Upper lobe of left lung (tissue), 6 donors: Measurements from ENCODE around the gene COL27A1. TPM values are rescaled to one million over a fixed set of nuclear protein-coding genes. Genes with fewer than 3 reads are reported as not detected.

Experiments used
- ATAC-seq, 2 donors: fragments of 200-7000 bp; cut with Tn5 transposase; one replicate each; pipeline ENCODE4 v1.9.1; 2022; ENCODE audit warnings: mild to moderate bottlenecking in 2 of 2, moderate library complexity in 2 of 2; ENCODE audit not compliant: low FRiP score in 2 of 2
- DNase-seq, 2 donors: peaks; one replicate each; pipeline ENCODE4 v3.0.0-alpha.2; 2019 to 2020
- H3K27ac ChIP-seq, 4 donors: fragments of 200-600 bp; sonication (generic); one replicate each; pipeline ENCODE4 v1.5.1; 2016 to 2019
- H3K27me3 ChIP-seq, 4 donors: fragments of 200-600 bp; sonication (generic); one replicate each; pipeline ENCODE4 v1.5.1; 2017 to 2019
- H3K36me3 ChIP-seq, 4 donors: fragments of 200-600 bp; sonication (generic); one replicate each; pipeline ENCODE4 v1.5.1; 2016 to 2019
- H3K4me1 ChIP-seq, 4 donors: fragments of 200-600 bp; sonication (generic); one replicate each; pipeline ENCODE4 v1.5.1; 2018 to 2019
- H3K4me3 ChIP-seq, 4 donors: fragments of 200-600 bp; sonication (generic); one replicate each; pipeline ENCODE4 v1.5.1; 2017 to 2019; ENCODE audit warnings: mild to moderate bottlenecking in 2 of 4, moderate library complexity in 1 of 4
- H3K9me3 ChIP-seq, 4 donors: fragments of 200-600 bp; sonication (generic); one replicate each; pipeline ENCODE4 v1.5.1; 2018 to 2019
- EP300 ChIP-seq, 4 donors: sonication (generic); formaldehyde crosslinking; IDR thresholded peaks; one replicate each; pipeline ENCODE4 v1.5.1; 2017; ENCODE audit warnings: antibody characterized with exemption in 4 of 4, control low read depth in 2 of 4
- POLR2A ChIP-seq, 4 donors: fragments of 450-650 bp; IDR thresholded peaks; one replicate each; pipeline ENCODE4 v1.5.1; 2016 to 2017; ENCODE audit warnings: antibody characterized with exemption in 4 of 4, mild to moderate bottlenecking in 2 of 4
- POLR2AphosphoS5 ChIP-seq, 2 donors: sonication (generic); formaldehyde crosslinking; IDR thresholded peaks; one replicate each; pipeline ENCODE4 v1.5.1; 2017; ENCODE audit warnings: antibody characterized with exemption in 2 of 2
- WGBS, 2 donors: methylation state at CpG; one replicate each; pipeline ENCODE4 v1.1.5; 2017 to 2018; 5-methylcytosine and 5-hydroxymethylcytosine counted together
- total RNA-seq, 6 donors: library from RNA; depleted of rRNA in 4 of 6; stranded (reverse); fragments of >200 nt in 4 of 6; gene quantifications; one replicate each; pipeline versions ENCODE4 v1.1.0 to v1.2.1, GENCODE V29; 2016 to 2021
- TF ChIP-seq, protein P1 (sequence below), 6 experiments: fragments of 450-650 bp in 4 of 6; fragments of 200-600 bp in 2 of 6; sonication (generic) in 2 of 6; IDR thresholded peaks; one replicate each; pipeline ENCODE4 v1.5.1; 2016 to 2019; ENCODE audit warnings: antibody characterized with exemption in 6 of 6
- donor health status: DM: no; HTN: no; CAD: no; lungs with moderate emphysema.
- donor health status: DM: no; HTN: yes; CAD: no; lungs with severe emphysema.

Gene COL27A1
- total RNA-seq, 6 donors from 2014 or later: 4.0 to 55.5 (median 9.2) TPM

DNA sequence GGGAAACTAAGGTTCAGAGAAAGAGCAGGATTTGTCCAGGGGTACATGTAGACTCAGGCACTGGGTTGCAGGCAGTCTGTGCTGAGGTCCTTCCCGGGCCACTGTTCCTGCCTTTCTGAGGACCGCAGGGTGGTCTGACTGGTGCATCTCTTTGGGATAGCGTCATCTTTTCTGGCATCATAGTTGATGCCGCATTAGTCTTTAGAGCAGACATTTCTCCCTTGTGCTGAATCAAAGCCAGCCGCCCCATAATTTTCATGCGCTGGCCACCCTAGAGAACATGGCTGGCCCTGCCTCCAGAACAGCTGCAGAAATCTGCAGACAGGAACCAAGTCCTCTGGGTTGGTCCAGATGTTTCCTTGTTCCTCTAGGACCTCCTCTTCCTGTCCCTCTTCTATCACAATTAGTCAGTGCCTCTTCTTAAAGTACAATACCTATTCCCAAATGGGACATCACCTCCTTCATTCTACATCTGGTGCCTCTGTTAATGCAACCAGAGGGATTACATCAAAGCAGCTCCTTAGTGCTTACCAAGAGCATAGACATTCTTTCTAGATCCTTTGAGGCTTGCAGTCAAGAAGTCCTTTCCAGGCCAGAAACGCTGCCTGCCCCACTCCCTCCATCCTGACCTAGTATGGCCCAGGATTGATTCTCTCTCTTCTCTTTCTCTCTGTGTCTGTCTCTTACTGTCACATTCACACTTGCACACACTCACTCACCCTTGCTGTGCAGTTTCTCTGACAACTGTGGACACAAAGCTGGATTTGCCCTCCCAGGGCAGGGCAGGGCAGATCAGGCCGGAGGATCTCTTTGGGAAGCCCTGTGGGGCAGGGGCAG is 125.5 kb downstream of the COL27A1 start:
- H3K9me3 ChIP-seq: no peaks in the 10 kb centered on the region
- ATAC-seq: no peak
- H3K4me1 ChIP-seq: no peaks in the 10 kb centered on the region
- no peaks in the 10 kb centered on the region for H3K27me3 ChIP-seq
- no peak overlapping the region for H3K4me3 ChIP-seq
- H3K27ac ChIP-seq: peak overlapping the region in 1 of 4 donors; percentile 17
- WGBS, 2 donors: 89 to 90% methylated on average over 7 to 8 of the region's 8 CpGs
- DNase-seq: no peak
- TF ChIP-seq POLR2A (IDR thresholded peaks at IDR 0.05) (no peak), POLR2AphosphoS5 (IDR thresholded peaks at IDR 0.05) (no peak)
- TF ChIP-seq, protein P1, sequence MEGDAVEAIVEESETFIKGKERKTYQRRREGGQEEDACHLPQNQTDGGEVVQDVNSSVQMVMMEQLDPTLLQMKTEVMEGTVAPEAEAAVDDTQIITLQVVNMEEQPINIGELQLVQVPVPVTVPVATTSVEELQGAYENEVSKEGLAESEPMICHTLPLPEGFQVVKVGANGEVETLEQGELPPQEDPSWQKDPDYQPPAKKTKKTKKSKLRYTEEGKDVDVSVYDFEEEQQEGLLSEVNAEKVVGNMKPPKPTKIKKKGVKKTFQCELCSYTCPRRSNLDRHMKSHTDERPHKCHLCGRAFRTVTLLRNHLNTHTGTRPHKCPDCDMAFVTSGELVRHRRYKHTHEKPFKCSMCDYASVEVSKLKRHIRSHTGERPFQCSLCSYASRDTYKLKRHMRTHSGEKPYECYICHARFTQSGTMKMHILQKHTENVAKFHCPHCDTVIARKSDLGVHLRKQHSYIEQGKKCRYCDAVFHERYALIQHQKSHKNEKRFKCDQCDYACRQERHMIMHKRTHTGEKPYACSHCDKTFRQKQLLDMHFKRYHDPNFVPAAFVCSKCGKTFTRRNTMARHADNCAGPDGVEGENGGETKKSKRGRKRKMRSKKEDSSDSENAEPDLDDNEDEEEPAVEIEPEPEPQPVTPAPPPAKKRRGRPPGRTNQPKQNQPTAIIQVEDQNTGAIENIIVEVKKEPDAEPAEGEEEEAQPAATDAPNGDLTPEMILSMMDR (IDR thresholded peaks at IDR 0.05): no peak
- no peaks in the 10 kb centered on the region for H3K36me3 ChIP-seq

DNA sequence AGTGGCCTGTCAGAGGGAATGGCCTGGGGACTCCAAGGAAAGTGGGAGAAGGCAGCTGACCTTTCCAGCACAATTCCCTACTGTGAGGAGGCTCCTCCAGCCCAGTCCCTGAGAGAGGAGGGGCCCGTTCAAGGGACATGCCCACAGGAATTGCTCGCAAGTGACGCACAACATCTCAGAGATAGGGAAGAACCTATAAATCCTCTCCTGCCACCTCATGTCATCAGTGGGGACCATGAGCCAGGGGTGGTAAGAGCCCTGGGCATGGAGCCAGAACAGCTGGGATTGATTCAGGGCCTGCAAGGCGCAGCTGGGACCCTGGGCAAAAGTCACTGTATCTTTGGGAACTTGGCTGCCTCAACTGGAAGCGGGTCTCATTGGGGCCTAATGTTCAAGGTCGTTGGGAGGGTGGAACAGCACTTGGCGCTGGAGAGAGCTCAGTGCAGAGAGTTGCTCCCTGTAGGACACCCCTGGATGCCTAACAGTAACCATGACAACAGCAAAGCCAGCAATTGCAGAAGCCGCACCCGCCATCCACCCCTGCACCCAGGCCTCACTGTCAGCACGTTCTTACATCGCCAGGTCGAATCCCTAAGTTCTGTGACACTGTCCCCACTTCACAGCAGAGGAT is 126.3 kb downstream of the COL27A1 start:
- Histone ChIP-seq H3K27ac (peak overlapping the region in 1 of 4 donors; percentile 17), H3K9me3 (no peaks in the 10 kb centered on the region), H3K4me3 (no peak overlapping the region), H3K36me3 (no peaks in the 10 kb centered on the region), H3K27me3 (no peaks in the 10 kb centered on the region), H3K4me1 (no peaks in the 10 kb centered on the region)
- 76 to 92% methylated on average over 8 to 12 of the region's 12 CpGs for WGBS, 2 donors
- ATAC-seq (no peak), DNase-seq (no peak)
- no peak for TF ChIP-seq POLR2A (IDR thresholded peaks at IDR 0.05)
- no peak for TF ChIP-seq EP300 (IDR thresholded peaks at IDR 0.05)
- TF ChIP-seq, protein P1 (IDR thresholded peaks at IDR 0.05): no peak
- no peak for TF ChIP-seq POLR2AphosphoS5 (IDR thresholded peaks at IDR 0.05)

- TF ChIP-seq, protein P1 (IDR thresholded peaks at IDR 0.05): no peak
- no peak for TF ChIP-seq POLR2A (IDR thresholded peaks at IDR 0.05)
- no peak for TF ChIP-seq EP300 (IDR thresholded peaks at IDR 0.05)
- TF ChIP-seq POLR2AphosphoS5 (IDR thresholded peaks at IDR 0.05): no peak
- no peak for ATAC-seq
- no peaks in the 10 kb centered on the region for H3K27me3 ChIP-seq
- H3K36me3 ChIP-seq: no peaks in the 10 kb centered on the region
- WGBS, 2 donors: 95 to 96% methylated on average over 10 of the region's 10 CpGs
- H3K4me3 ChIP-seq: no peak overlapping the region
- no peak for DNase-seq
- H3K4me1 ChIP-seq: no peaks in the 10 kb centered on the region
- no peak overlapping the region for H3K27ac ChIP-seq
- H3K9me3 ChIP-seq: no peaks in the 10 kb centered on the region
These were observed 126.8 kb downstream of the COL27A1 start for GRCh38 chr9:114282104-114282485.

DNA sequence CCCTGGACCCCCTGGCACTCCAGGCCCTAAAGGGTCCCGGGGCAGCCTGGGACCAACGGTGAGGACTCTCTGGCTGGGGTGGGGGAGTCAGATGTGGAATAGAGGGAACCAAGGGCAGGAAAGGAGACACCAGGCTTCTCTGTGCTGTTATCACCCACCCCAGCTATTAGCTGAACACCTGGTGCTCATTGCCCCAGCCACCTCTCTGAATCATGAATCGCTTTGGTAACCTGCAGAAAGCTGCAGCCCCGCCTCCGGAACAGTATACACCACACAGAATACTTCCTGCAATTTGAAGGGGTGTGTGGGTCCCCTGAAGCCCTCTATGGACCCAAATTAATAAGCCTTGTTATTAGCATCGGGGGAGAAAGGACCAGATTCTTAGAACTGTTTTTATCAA is 127.2 kb downstream of the COL27A1 start:
- Histone ChIP-seq H3K4me1 (no peaks in the 10 kb centered on the region), H3K9me3 (no peaks in the 10 kb centered on the region), H3K36me3 (no peaks in the 10 kb centered on the region), H3K27ac (no peak overlapping the region), H3K27me3 (no peaks in the 10 kb centered on the region), H3K4me3 (no peak overlapping the region)
- WGBS, 2 donors: 83 to 94% methylated on average over 6 of the region's 6 CpGs
- DNase-seq (no peak), ATAC-seq (no peak)
- no peak for TF ChIP-seq POLR2AphosphoS5 (IDR thresholded peaks at IDR 0.05)

DNA sequence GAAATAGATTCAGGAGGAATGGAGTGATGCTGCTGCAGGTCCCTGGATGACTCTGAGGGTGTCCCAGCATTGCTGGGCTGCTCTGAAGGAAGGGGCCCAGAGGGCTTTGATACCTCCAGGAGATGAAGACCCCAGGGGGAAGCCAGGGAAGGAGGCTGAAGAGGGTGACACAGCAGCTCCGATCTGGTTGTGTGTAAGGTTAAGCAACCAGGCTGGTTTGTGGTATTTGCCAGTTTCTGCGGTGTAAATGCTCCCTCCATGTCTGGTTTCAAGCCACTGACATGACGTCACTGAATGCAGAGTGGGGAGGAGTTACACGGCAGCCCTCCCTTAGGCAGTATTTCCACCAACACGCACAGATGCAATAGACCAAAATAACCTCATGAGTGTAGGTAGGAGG is 127.6 kb downstream of the COL27A1 start:
- TF ChIP-seq EP300 (IDR thresholded peaks at IDR 0.05) (no peak), POLR2AphosphoS5 (IDR thresholded peaks at IDR 0.05) (no peak), POLR2A (IDR thresholded peaks at IDR 0.05) (no peak)
- TF ChIP-seq, protein P1 (IDR thresholded peaks at IDR 0.05): no peak
- no peaks in the 10 kb centered on the region for H3K36me3 ChIP-seq
- H3K4me1 ChIP-seq: no peaks in the 10 kb centered on the region
- DNase-seq (no peak), ATAC-seq (no peak)
- 42 to 59% methylated on average over 5 of the region's 5 CpGs for WGBS, 2 donors
- H3K27me3 ChIP-seq: no peaks in the 10 kb centered on the region
- H3K27ac ChIP-seq: no peak overlapping the region
- H3K9me3 ChIP-seq: no peaks in the 10 kb centered on the region
- no peak overlapping the region for H3K4me3 ChIP-seq
